PC-9 (cell line): ENCODE measurements around the gene EXD2. TPM values are rescaled to one million over a fixed set of nuclear protein-coding genes. Genes with fewer than 3 reads are reported as not detected.

ENCODE experiments used
- Bru-seq: library from RNA; stranded (reverse); fragments of 400-500 nt; gene quantifications from one replicate; lab custom pipeline; 2021; lab: Mats Ljungman, UMichigan
- BruChase-seq, 2 experiments: library from RNA; stranded (reverse); fragments of 400-500 nt; gene quantifications; one replicate each; lab custom pipeline; 2021; lab: Mats Ljungman, UMichigan
- BruUV-seq: library from RNA; stranded (reverse); fragments of 400-500 nt; replicated peaks from 2 replicates; lab custom pipeline; 2021; lab: Mats Ljungman, UMichigan
- CTCF ChIA-PET: fragments of 300-600 bp; sonication (Branson Sonifier 250); formaldehyde crosslinking; loops from one replicate; lab custom pipeline; 2022; ENCODE audit warnings: antibody characterized with exemption; lab: Charles Lee
- POLR2A ChIA-PET: fragments of 300-600 bp; sonication (Branson Sonifier 250); formaldehyde crosslinking; loops from one replicate; lab custom pipeline; 2022; ENCODE audit warnings: antibody characterized with exemption; ENCODE audit not compliant: unreplicated experiment; lab: Charles Lee
- DNase-seq, 2 experiments: peaks; one replicate each; pipeline versions ENCODE4 v3.0.0 to v3.0.0-alpha.2; 2015 to 2022; ENCODE audit warnings: mixed read lengths in 1 of 2
- H2AFZ ChIP-seq: fragments of 200-600 bp; sonication (generic); 2 replicates; pipeline ENCODE4 v1.8.1; 2017; ENCODE audit warnings: antibody characterized with exemption
- H3F3A ChIP-seq: fragments of 200-600 bp; sonication (generic); 2 replicates; pipeline ENCODE4 v1.8.1; 2017; ENCODE audit warnings: antibody characterized with exemption, mild to moderate bottlenecking, low read depth; ENCODE audit not compliant: insufficient read depth
- H3K27ac ChIP-seq: fragments of 200-600 bp; sonication (generic); 2 replicates; pipeline ENCODE4 v1.6.1; 2016; ENCODE audit warnings: mixed run types
- H3K27me3 ChIP-seq: fragments of 200-600 bp; sonication (generic); 2 replicates; pipeline ENCODE4 v1.6.1; 2016; ENCODE audit warnings: low read depth, mixed run types; ENCODE audit not compliant: insufficient read depth
- H3K36me3 ChIP-seq: fragments of 200-600 bp; sonication (generic); 2 replicates; pipeline ENCODE4 v1.6.1; 2016; ENCODE audit warnings: low read depth, mixed run types
- H3K4me1 ChIP-seq: fragments of 200-600 bp; sonication (generic); replicated peaks from 2 replicates; pipeline ENCODE4 v1.6.1; 2016; ENCODE audit warnings: mixed run types; ENCODE audit not compliant: insufficient read depth
- H3K4me2 ChIP-seq: fragments of 200-600 bp; sonication (generic); 2 replicates; pipeline ENCODE4 v1.6.1; 2017; ENCODE audit warnings: mixed run types
- H3K4me3 ChIP-seq: fragments of 200-600 bp; sonication (generic); 2 replicates; pipeline ENCODE4 v1.6.1; 2016; ENCODE audit warnings: mixed run types
- H3K79me2 ChIP-seq: fragments of 200-600 bp; sonication (generic); 2 replicates; pipeline ENCODE4 v1.6.1; 2017; ENCODE audit warnings: low read depth, mixed run types
- H3K9me2 ChIP-seq: fragments of 200-600 bp; sonication (generic); 2 replicates; pipeline ENCODE4 v1.8.1; 2017; ENCODE audit warnings: mild to moderate bottlenecking; ENCODE audit not compliant: insufficient read depth
- H3K9me3 ChIP-seq: fragments of 200-600 bp; sonication (generic); 2 replicates; pipeline ENCODE4 v1.8.1; 2016; ENCODE audit warnings: low read depth; ENCODE audit not compliant: insufficient read depth
- H4K20me1 ChIP-seq: fragments of 200-600 bp; sonication (generic); 2 replicates; pipeline ENCODE4 v1.8.1; 2017; ENCODE audit not compliant: insufficient read depth
- CTCF ChIP-seq: fragments of 200-600 bp; sonication (generic); conservative IDR thresholded peaks from 2 replicates; pipeline ENCODE4 v1.6.1; 2017; ENCODE audit warnings: mixed run types, antibody characterized with exemption, mild to moderate bottlenecking, moderate library complexity
- EZH2 ChIP-seq: fragments of 200-600 bp; sonication (generic); IDR thresholded peaks from 2 replicates; pipeline ENCODE4 v1.8.0; 2017; ENCODE audit warnings: antibody characterized with exemption, low read depth
- intact Hi-C: fragments of 100-400 bp; cut with micrococcal nuclease; formaldehyde crosslinking; loops from one replicate; pipeline ENCODE4 v1.10.0; 2022; ENCODE audit not compliant: unreplicated experiment
- long read RNA-seq: library from polyadenylated mRNA; stranded (forward); transcript quantifications from one replicate; pipeline ENCODE4 v2.0.0, GENCODE V29; 2022
- total RNA-seq: library from RNA; stranded (reverse); gene quantifications from 2 replicates; pipeline ENCODE4 v1.2.3, GENCODE V29; 2021

EXD2 gene
- total RNA-seq (21.4 and 25.5 TPM in 2 replicates), Bru-seq, nascent RNA (percentile 67 among the genes with signal in this experiment), BruChase-seq, experiment 1, labeled RNA remaining after a 2-hour chase (percentile 75 among the genes with signal in this experiment), BruChase-seq, experiment 2, labeled RNA remaining after a 6-hour chase (percentile 72 among the genes with signal in this experiment)
- long read RNA-seq, full-length matches to known transcripts = 10 of 43 reads
- long read RNA-seq, partial matches to known transcripts = 9 of 43 reads
- long read RNA-seq, other reads (novel, unspliced or antisense) = 24 of 43 reads

GRCh38 chr14:69191340-69192111, at the start of gene EXD2:
Gene EXD2 (plus strand): TSS chr14:69191498. CDS start chr14:69209471, 17,973 bp downstream.
- Histone ChIP-seq H3F3A (no peaks in the 10 kb centered on the region), H3K36me3 (no peaks in the 10 kb centered on the region), H3K4me3 (peak within 1 kb of the TSS; percentile 67), H2AFZ (peak within 1 kb of the TSS; percentile 96), H3K9me3 (no peaks in the 10 kb centered on the region), H3K79me2 (peaks cover 15% of the 10 kb centered on the region), H3K27me3 (no peaks in the 10 kb centered on the region), H3K4me1 (peaks cover 16% of the 10 kb centered on the region), H3K27ac (peak within 1 kb of the TSS; percentile 36), H3K9me2 (no peaks in the 10 kb centered on the region), H3K4me2 (peak within 1 kb of the TSS; percentile 90), H4K20me1 (no peaks in the 10 kb centered on the region)
- BruUV-seq = no TSS peak
- TF ChIP-seq EZH2 = no peak
- no peak for TF ChIP-seq CTCF
- intact Hi-C loops = loop anchor here (2.0 kb wide), 1 partner anchor 39 kb away; the partner anchor contains the start of gene DCAF5
- CTCF ChIA-PET = interaction anchor here (0.6 to 0.7 kb wide), 2 partner anchors 51 to 293 kb away, joined by 3 read pairs; partner anchors contain the start of gene PLEKHD1
- peak; percentile 89 to 93 for DNase-seq
- POLR2A ChIA-PET = interaction anchor here (0.6 to 0.7 kb wide), 3 partner anchors 58 to 219 kb away, joined by 3 to 6 read pairs (median 5); no protein-coding TSS in a partner anchor

GRCh38 chr14:69141550-69141949, 49.7 kb upstream of the EXD2 start:
- H4K20me1 ChIP-seq = peaks cover 4% of the 10 kb centered on the region; the same call in 1 of the 2 replicates
- no peak for DNase-seq
- H3K4me1 ChIP-seq = no peaks in the 10 kb centered on the region
- H3K27ac ChIP-seq = no peak overlapping the region
- peaks cover 24% of the 10 kb centered on the region for H3K79me2 ChIP-seq
- ChIA-PET POLR2A (no interaction called here), CTCF (interaction anchor here (0.6 kb wide), 1 partner anchor 9 kb away, joined by 3 read pairs; no protein-coding TSS in a partner anchor)
- no peak overlapping the region for H3K4me3 ChIP-seq
- no TSS peak for BruUV-seq
- intact Hi-C loops = no loop called here
- peaks cover 8% of the 10 kb centered on the region; the same call in 1 of the 2 replicates for H3F3A ChIP-seq
- no peaks in the 10 kb centered on the region for H3K27me3 ChIP-seq
- no peak for TF ChIP-seq CTCF
- no peak for TF ChIP-seq EZH2
- H3K36me3 ChIP-seq = 0 out of 2 replicates have a peak, but pooled peaks cover 4% of the 10 kb centered on the region
- H3K4me2 ChIP-seq = no peak overlapping the region
- H2AFZ ChIP-seq = no peak overlapping the region
- H3K9me3 ChIP-seq = no peaks in the 10 kb centered on the region
- H3K9me2 ChIP-seq = no peaks in the 10 kb centered on the region

- H3K4me1 ChIP-seq = no peaks in the 10 kb centered on the region
- CTCF ChIA-PET = no interaction called here
- no peak overlapping the region for H3K4me2 ChIP-seq
- H3F3A ChIP-seq = peaks cover 8% of the 10 kb centered on the region; the same call in 1 of the 2 replicates
- no peak overlapping the region for H3K27ac ChIP-seq
- H4K20me1 ChIP-seq = peaks cover 4% of the 10 kb centered on the region; the same call in 1 of the 2 replicates
- H3K27me3 ChIP-seq = no peaks in the 10 kb centered on the region
- no peak overlapping the region for H3K4me3 ChIP-seq
- H3K36me3 ChIP-seq = 0 out of 2 replicates have a peak, but pooled peaks cover 4% of the 10 kb centered on the region
- TF ChIP-seq CTCF (no peak), EZH2 (no peak)
- H3K79me2 ChIP-seq = peaks cover 29% of the 10 kb centered on the region
- POLR2A ChIA-PET = interaction anchor here (0.6 kb wide), 1 partner anchor 289 kb away, joined by 3 read pairs; no protein-coding TSS in a partner anchor
- no TSS peak for BruUV-seq
- H2AFZ ChIP-seq = no peak overlapping the region
- H3K9me2 ChIP-seq = no peaks in the 10 kb centered on the region
- no peak for DNase-seq
- no peaks in the 10 kb centered on the region for H3K9me3 ChIP-seq
- intact Hi-C loops = no loop called here
Observed at GRCh38 chr14:69142101-69142500, 49.2 kb upstream of the EXD2 start.
